Measurements from ENCODE around the gene TENM4. TPM values are rescaled to one million over a fixed set of nuclear protein-coding genes. Genes with fewer than 3 reads are reported as not detected.

The TENM4 gene
- total RNA-seq, 4 donors from 2014 or later: 7.7 to 39.3 (median 16.1) TPM

GRCh38 chr11:79449040-79449439 is 8.2 kb upstream of the TENM4 start:
- no peaks in the 10 kb centered on the region for H3K4me1 ChIP-seq
- 80 to 93% methylated on average over 5 of the region's 5 CpGs for WGBS, 2 donors

GRCh38 chr11:79447038-79447786 is 6.4 kb upstream of the TENM4 start:
- H3K9me3 ChIP-seq: no peaks in the 10 kb centered on the region
- H3K27me3 ChIP-seq: peaks cover 0 to 29% (median 0%) of the 10 kb centered on the region in 4 donors
- 63% methylated on average over 5 of the region's 5 CpGs for WGBS, 2 donors
- H3K4me1 ChIP-seq: no peaks in the 10 kb centered on the region
- H3K4me3 ChIP-seq: no peak overlapping the region
- H3K27ac ChIP-seq: no peak overlapping the region
- TF ChIP-seq CTCF (IDR thresholded peaks at IDR 0.05): no peak
- intact Hi-C loops (cut with DNase I): no loop called here
- DNase-seq: no peak
- no peaks in the 10 kb centered on the region for H3K36me3 ChIP-seq

More at GRCh38 chr11:79449040-79449439, 8.2 kb upstream of the TENM4 start:
- intact Hi-C loops (cut with DNase I): no loop called here
- DNase-seq: no peak
- TF ChIP-seq CTCF (IDR thresholded peaks at IDR 0.05): no peak
- TF ChIP-seq POLR2A (IDR thresholded peaks at IDR 0.05): no peak
- Histone ChIP-seq H3K27me3 (peaks cover 0 to 13% (median 0%) of the 10 kb centered on the region in 4 donors), H3K4me3 (no peak overlapping the region), H3K36me3 (no peaks in the 10 kb centered on the region), H3K9me3 (no peaks in the 10 kb centered on the region), H3K27ac (no peak overlapping the region)

DNA sequence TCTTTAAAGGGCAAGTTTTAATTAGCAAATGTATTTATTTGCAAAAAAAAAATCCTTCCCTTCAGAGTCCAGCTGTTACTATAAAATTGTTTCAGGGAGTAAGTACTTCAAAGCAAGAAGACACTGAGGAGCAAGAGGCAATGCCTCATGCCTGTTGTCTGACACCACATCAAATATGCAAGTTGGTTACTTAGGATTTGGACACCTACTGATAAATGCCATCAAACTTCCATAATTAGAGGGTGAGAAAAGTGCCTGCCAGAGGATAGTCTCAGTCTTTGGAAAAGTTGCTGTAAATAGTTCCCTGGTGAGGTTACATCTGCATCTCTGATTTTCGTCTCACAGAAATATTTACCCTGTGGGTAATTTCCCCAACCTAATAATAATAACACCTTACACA is 4.1 kb upstream of the TENM4 start:
- intact Hi-C loops (cut with DNase I): no loop called here
- DNase-seq: no peak
- Histone ChIP-seq H3K9me3 (no peaks in the 10 kb centered on the region), H3K4me3 (no peak overlapping the region), H3K36me3 (no peaks in the 10 kb centered on the region), H3K27ac (no peak overlapping the region), H3K4me1 (peaks cover 0 to 19% (median 3%) of the 10 kb centered on the region in 3 donors), H3K27me3 (peaks cover 0 to 50% (median 0%) of the 10 kb centered on the region in 4 donors)
- TF ChIP-seq POLR2A (IDR thresholded peaks at IDR 0.05): no peak
- no peak for TF ChIP-seq CTCF (IDR thresholded peaks at IDR 0.05)
- 77 to 85% methylated on average over 1 of the region's 1 CpG for WGBS, 2 donors

DNA sequence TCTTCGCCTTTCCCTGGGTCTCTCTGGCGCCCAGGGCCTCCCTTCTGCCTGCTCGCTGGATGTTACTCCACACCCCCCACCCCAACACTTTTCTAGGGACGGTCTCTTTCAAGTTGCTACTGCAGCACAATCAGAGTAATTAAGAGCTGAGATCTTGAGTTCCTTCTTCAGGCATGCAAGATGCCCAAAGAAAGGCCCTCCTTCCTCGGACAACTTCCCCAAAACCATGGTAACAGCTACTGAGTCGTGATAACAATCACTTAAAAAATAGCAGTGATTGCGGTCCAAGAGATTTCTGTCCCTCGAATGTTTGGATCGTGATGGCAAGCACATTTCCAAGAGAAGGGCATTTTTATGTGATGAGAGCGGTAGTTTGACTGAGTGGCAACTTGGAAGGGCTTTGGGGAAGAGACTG is 638 bp upstream of the TENM4 start:
- DNase-seq: no peak
- TF ChIP-seq CTCF (IDR thresholded peaks at IDR 0.05): no peak
- no peak for TF ChIP-seq POLR2A (IDR thresholded peaks at IDR 0.05)
- peak overlapping the region in 3 of 4 donors; percentile 63 to 74 (median 67) for H3K4me3 ChIP-seq
- H3K9me3 ChIP-seq: no peaks in the 10 kb centered on the region
- H3K36me3 ChIP-seq: no peaks in the 10 kb centered on the region
- intact Hi-C loops (cut with DNase I): no loop called here
- peaks cover 21 to 53% (median 27%) of the 10 kb centered on the region in 3 donors for H3K4me1 ChIP-seq
- WGBS, 2 donors: 28 to 36% methylated on average over 10 of the region's 10 CpGs
- peaks cover 0 to 79% (median 4%) of the 10 kb centered on the region in 4 donors for H3K27me3 ChIP-seq
- H3K27ac ChIP-seq: peak overlapping the region in 3 of 4 donors; percentile 75 to 87 (median 83)

- 0% methylated on average over 9 of the region's 72 CpGs; no CpG with 5 or more reads in 1 of the 2 donors for WGBS, 2 donors
- H3K36me3 ChIP-seq: no peaks in the 10 kb centered on the region
- H3K27me3 ChIP-seq: peaks cover 0 to 89% (median 7%) of the 10 kb centered on the region in 4 donors
- TF ChIP-seq CTCF (IDR thresholded peaks at IDR 0.05) (no peak), POLR2A (IDR thresholded peaks at IDR 0.05) (no peak)
- intact Hi-C loops (cut with DNase I): no loop called here
- H3K27ac ChIP-seq: peak overlapping the region; percentile 75 to 87 (median 84)
- H3K9me3 ChIP-seq: no peaks in the 10 kb centered on the region
- peak overlapping the region; percentile 44 to 74 (median 65) for H3K4me3 ChIP-seq
- DNase-seq: no peak
- H3K4me1 ChIP-seq: peaks cover 21 to 65% (median 31%) of the 10 kb centered on the region in 3 donors
Measured at GRCh38 chr11:79439886-79440570, 802 bp downstream of the TENM4 start.
